ENCODE data around the gene ALK.

- TF ChIP-seq, protein P1, sequence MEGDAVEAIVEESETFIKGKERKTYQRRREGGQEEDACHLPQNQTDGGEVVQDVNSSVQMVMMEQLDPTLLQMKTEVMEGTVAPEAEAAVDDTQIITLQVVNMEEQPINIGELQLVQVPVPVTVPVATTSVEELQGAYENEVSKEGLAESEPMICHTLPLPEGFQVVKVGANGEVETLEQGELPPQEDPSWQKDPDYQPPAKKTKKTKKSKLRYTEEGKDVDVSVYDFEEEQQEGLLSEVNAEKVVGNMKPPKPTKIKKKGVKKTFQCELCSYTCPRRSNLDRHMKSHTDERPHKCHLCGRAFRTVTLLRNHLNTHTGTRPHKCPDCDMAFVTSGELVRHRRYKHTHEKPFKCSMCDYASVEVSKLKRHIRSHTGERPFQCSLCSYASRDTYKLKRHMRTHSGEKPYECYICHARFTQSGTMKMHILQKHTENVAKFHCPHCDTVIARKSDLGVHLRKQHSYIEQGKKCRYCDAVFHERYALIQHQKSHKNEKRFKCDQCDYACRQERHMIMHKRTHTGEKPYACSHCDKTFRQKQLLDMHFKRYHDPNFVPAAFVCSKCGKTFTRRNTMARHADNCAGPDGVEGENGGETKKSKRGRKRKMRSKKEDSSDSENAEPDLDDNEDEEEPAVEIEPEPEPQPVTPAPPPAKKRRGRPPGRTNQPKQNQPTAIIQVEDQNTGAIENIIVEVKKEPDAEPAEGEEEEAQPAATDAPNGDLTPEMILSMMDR (IDR thresholded peaks at IDR 0.05) = no peak
- TF ChIP-seq POLR2A (IDR thresholded peaks at IDR 0.05) = no peak
These were observed 424.0 kb downstream of the ALK start for GRCh38 chr2:29497375-29497774.
